HEK293 (cell line): ENCODE data around the gene POLR3A.

Source experiments
- CTCF ChIP-seq: fragments of 450-650 bp; formaldehyde crosslinking; IDR thresholded peaks from 2 replicates; pipeline ENCODE4 v1.5.1; 2016; ENCODE audit warnings: missing biosample characterization, missing genetic modification characterization
- MYNN ChIP-seq: fragments of 450-650 bp; formaldehyde crosslinking; IDR thresholded peaks from 2 replicates; pipeline ENCODE4 v1.5.1; 2016; ENCODE audit warnings: missing biosample characterization, missing genetic modification characterization, borderline replicate concordance
- YY1 ChIP-seq: fragments of 450-650 bp; formaldehyde crosslinking; IDR thresholded peaks from 2 replicates; pipeline ENCODE4 v1.5.1; 2018; ENCODE audit warnings: missing biosample characterization, missing genetic modification characterization
- ZBTB8A ChIP-seq: fragments of 450-650 bp; formaldehyde crosslinking; IDR thresholded peaks from 2 replicates; pipeline ENCODE4 v1.5.1; 2016; ENCODE audit warnings: missing biosample characterization, missing genetic modification characterization
- ZNF362 ChIP-seq: fragments of 450-650 bp; formaldehyde crosslinking; IDR thresholded peaks from 2 replicates; pipeline ENCODE4 v1.5.1; 2016; ENCODE audit warnings: missing biosample characterization, missing genetic modification characterization
- ZNF501 ChIP-seq: fragments of 450-650 bp; formaldehyde crosslinking; IDR thresholded peaks from 2 replicates; pipeline ENCODE4 v1.5.1; 2016; ENCODE audit warnings: missing biosample characterization, missing genetic modification characterization
- ZNF558 ChIP-seq: fragments of 450-650 bp; formaldehyde crosslinking; IDR thresholded peaks from 2 replicates; pipeline ENCODE4 v1.5.1; 2016; ENCODE audit warnings: missing biosample characterization, missing genetic modification characterization
- ZNF560 ChIP-seq: fragments of 450-650 bp; formaldehyde crosslinking; IDR thresholded peaks from 2 replicates; pipeline ENCODE4 v1.5.1; 2017; ENCODE audit warnings: missing biosample characterization, missing genetic modification characterization, borderline replicate concordance
- ZNF76 ChIP-seq: fragments of 450-650 bp; formaldehyde crosslinking; IDR thresholded peaks from 2 replicates; pipeline ENCODE4; 2016; ENCODE audit warnings: low read depth, missing biosample characterization, missing genetic modification characterization, borderline replicate concordance
- ZNF776 ChIP-seq: fragments of 450-650 bp; formaldehyde crosslinking; IDR thresholded peaks from 2 replicates; pipeline ENCODE4 v1.5.0; 2017; ENCODE audit warnings: missing biosample characterization, missing genetic modification characterization, borderline replicate concordance
- TF ChIP-seq, protein P1 (sequence below): fragments of 450-650 bp; formaldehyde crosslinking; IDR thresholded peaks from 2 replicates; pipeline ENCODE4 v1.5.1; 2016; ENCODE audit warnings: missing biosample characterization, missing genetic modification characterization
- TF ChIP-seq, protein P2 (sequence below): fragments of 450-650 bp; formaldehyde crosslinking; IDR thresholded peaks from 2 replicates; pipeline ENCODE4 v1.5.1; 2016; ENCODE audit warnings: missing biosample characterization, missing genetic modification characterization

- no peak for TF ChIP-seq CTCF (tag by site-specific recombination)
- TF ChIP-seq ZBTB8A (tag by site-specific recombination): no peak
- TF ChIP-seq MYNN (tag by site-specific recombination): no peak
- TF ChIP-seq, protein P1, sequence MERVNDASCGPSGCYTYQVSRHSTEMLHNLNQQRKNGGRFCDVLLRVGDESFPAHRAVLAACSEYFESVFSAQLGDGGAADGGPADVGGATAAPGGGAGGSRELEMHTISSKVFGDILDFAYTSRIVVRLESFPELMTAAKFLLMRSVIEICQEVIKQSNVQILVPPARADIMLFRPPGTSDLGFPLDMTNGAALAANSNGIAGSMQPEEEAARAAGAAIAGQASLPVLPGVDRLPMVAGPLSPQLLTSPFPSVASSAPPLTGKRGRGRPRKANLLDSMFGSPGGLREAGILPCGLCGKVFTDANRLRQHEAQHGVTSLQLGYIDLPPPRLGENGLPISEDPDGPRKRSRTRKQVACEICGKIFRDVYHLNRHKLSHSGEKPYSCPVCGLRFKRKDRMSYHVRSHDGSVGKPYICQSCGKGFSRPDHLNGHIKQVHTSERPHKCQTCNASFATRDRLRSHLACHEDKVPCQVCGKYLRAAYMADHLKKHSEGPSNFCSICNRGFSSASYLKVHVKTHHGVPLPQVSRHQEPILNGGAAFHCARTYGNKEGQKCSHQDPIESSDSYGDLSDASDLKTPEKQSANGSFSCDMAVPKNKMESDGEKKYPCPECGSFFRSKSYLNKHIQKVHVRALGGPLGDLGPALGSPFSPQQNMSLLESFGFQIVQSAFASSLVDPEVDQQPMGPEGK: no peak
- no peak for TF ChIP-seq ZNF76
- no peak for TF ChIP-seq ZNF560 (tag by site-specific recombination)
- no peak for TF ChIP-seq YY1 (tag by site-specific recombination)
- TF ChIP-seq ZNF776 (tag by site-specific recombination): no peak
- TF ChIP-seq, protein P2, sequence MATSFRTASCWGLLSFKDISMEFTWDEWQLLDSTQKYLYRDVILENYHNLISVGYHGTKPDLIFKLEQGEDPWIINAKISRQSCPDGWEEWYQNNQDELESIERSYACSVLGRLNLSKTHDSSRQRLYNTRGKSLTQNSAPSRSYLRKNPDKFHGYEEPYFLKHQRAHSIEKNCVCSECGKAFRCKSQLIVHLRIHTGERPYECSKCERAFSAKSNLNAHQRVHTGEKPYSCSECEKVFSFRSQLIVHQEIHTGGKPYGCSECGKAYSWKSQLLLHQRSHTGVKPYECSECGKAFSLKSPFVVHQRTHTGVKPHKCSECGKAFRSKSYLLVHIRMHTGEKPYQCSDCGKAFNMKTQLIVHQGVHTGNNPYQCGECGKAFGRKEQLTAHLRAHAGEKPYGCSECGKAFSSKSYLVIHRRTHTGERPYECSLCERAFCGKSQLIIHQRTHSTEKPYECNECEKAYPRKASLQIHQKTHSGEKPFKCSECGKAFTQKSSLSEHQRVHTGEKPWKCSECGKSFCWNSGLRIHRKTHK (tag by site-specific recombination): no peak
- TF ChIP-seq ZNF558: no peak
- TF ChIP-seq ZNF501: no peak
- no peak for TF ChIP-seq ZNF362 (tag by site-specific recombination)
These were observed 89.1 kb downstream of the POLR3A start for GRCh38 chr10:77940225-77940624.
